WERI-Rb-1 (cell line): Measurements from ENCODE around the gene STK31.
"Not testable (repeated sequence)": the region's sequence is repeated elsewhere in the genome, so short reads cannot be mapped to it uniquely, and the experiment has no call there.

Experiments used
- DNase-seq: peaks from one replicate; pipeline ENCODE4 v3.0.0-alpha.2; 2020
- H3K27ac ChIP-seq: fragments of 250-450 bp; sonication (Bioruptor Pico); 2 replicates; pipeline ENCODE4 v1.5.1; 2020; ENCODE audit warnings: mild to moderate bottlenecking, moderate library complexity
- H3K27me3 ChIP-seq: fragments of 250-450 bp; sonication (Bioruptor Pico); 2 replicates; pipeline ENCODE4 v1.5.1; 2021; ENCODE audit warnings: mild to moderate bottlenecking, low read depth, moderate library complexity; ENCODE audit not compliant: insufficient read depth, severe bottlenecking
- H3K36me3 ChIP-seq: fragments of 250-450 bp; sonication (Bioruptor Pico); 2 replicates; pipeline ENCODE4 v1.5.1; 2020; ENCODE audit warnings: mild to moderate bottlenecking, moderate library complexity
- H3K4me3 ChIP-seq: 2 replicates; pipeline ENCODE4 v1.5.1; 2011; ENCODE audit warnings: low read depth, mild to moderate bottlenecking, control low read depth, low read length
- H3K9me3 ChIP-seq: fragments of 250-450 bp; sonication (Bioruptor Pico); 2 replicates; pipeline ENCODE4 v1.5.1; 2021; ENCODE audit warnings: mild to moderate bottlenecking, moderate library complexity; ENCODE audit not compliant: severe bottlenecking
- CTCF ChIP-seq: IDR thresholded peaks from 2 replicates; pipeline ENCODE4 v1.5.1; 2011; ENCODE audit warnings: low read depth, mild to moderate bottlenecking, control low read depth, inconsistent platforms, low read length

STK31 gene

GRCh38 chr7:23873306-23873705, 163.3 kb downstream of the STK31 start:
- no peak for DNase-seq
- no peak overlapping the region for H3K27ac ChIP-seq
- no peaks in the 10 kb centered on the region for H3K9me3 ChIP-seq
- no peaks in the 10 kb centered on the region for H3K36me3 ChIP-seq
- no peaks in the 10 kb centered on the region for H3K27me3 ChIP-seq
- H3K4me3 ChIP-seq = no peak overlapping the region
- no peak for TF ChIP-seq CTCF

GRCh38 chr7:23876526-23876925, 166.5 kb downstream of the STK31 start:
- not testable (repeated sequence) for H3K27me3 ChIP-seq, H3K36me3 ChIP-seq, H3K9me3 ChIP-seq, DNase-seq, H3K27ac ChIP-seq, H3K4me3 ChIP-seq
